DMS 273 (cell line): Measurements from ENCODE around the gene CTNND2.
A peak's percentile ranks its signal among the peaks of the same experiment; 100 is the strongest.

Experiments used
- DNase-seq: peaks from one replicate; lab custom pipeline; 2025; ENCODE audit not compliant: unreplicated experiment; lab: John Stamatoyannopoulos, UW

The CTNND2 gene

GRCh38 chr5:10974850-10975249 is 929.4 kb downstream of the CTNND2 start:
- DNase-seq: no peak

DNA sequence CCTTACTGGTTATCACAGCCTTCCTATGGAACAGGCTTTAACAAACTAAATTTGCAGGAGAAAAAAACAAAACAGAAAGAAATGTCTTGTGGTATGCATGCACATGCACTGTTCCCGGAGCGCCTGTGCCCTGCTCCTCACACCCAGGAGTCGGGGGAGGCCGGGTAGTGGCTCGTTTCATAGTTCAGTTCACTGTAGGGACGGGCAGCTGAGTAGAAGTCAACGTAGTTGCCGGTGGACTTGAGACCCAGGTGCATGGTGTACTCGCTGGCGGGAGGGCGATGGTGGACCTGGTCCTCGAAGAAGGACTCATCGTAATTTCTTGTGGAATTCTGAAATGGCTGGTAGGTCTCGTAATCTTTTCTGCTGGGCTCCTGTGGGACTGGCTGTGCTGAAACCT is 930.9 kb downstream of the CTNND2 start:
- DNase-seq: no peak

DNA sequence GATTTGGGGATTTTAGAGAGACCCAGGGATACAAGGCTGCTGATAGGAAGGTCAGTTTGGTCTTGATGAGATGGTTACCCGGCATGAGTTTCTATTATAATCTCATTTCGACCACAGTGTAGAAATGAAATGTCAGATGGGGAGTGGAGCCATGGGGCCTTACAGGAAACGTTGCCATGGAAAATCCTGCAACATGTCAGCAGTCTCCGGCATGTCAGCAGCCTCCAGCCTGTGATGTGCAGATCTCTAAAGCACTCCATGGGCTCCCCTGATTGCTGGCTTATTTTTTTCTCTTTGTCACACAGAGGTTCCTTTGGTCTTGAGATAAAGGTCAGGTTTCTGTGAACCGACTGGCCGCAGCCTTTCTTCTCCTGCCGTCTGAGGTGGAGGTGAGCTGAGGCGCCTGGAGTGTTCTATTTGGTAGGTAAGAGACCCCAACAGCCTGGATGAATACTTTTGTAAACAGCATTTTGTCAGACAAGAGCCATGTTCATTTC is 934.5 kb downstream of the CTNND2 start:
- no peak for DNase-seq

DNA sequence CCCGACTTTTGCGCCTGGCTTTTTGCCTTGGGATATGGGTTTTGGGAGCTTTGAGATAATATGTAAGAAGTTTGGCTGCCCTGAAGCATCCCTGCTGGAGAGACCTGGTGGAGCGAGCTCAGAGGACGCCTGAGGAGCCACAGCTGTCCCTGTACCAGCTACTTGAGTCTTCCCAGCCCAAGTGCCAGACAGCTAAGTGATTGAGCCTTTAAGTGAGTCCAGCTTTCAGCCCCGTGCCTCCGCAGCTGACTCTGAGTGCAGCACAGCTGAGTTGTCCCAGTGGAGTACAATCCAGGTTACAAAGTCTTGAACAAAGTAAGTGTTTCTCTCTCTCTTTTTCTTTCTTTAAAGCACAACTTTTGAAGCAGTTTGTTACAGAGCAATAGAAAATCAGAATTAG is 939.4 kb downstream of the CTNND2 start:
- no peak for DNase-seq

DNA sequence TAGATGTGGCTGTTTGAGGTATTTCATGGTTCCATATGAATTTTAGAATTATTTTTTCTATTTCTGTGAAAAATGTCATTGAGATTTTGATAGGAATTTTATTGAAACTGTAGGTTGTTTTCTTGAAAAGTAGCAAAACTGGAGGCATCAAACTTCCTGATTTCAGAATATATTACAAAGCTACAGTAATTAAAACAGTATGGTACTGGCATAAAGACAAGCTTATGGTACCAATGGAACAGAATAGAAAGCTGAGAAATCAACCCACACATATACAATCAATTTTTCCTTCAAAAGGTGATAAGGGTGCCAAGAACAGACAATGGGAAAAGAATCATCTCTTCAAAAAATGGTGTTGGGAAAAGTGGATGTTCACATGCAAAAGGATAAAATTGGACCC is 945.5 kb downstream of the CTNND2 start:
- no peak for DNase-seq

GRCh38 chr5:10949856-10950630 is 954.2 kb downstream of the CTNND2 start:
- DNase-seq: no peak

DNA sequence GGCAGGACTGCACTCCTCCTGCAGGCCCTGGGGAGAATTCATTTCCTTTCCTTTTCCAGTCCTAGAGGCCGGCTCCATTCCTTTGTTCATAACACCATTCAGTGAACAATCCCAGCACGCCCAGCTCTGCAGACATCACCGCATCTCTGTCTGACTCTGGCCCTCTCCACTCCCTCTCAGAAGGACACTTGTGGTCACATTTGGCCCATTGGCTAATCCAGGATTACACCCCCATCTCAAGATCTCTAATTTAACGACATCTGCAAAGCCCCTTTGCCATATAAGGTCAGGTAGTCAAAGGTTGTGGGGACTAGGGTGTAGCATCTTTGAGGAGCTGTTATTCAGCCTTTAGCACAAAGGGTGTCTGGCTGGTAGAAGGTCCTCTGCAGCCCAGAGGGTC is 958.2 kb downstream of the CTNND2 start:
- DNase-seq: no peak

DNA sequence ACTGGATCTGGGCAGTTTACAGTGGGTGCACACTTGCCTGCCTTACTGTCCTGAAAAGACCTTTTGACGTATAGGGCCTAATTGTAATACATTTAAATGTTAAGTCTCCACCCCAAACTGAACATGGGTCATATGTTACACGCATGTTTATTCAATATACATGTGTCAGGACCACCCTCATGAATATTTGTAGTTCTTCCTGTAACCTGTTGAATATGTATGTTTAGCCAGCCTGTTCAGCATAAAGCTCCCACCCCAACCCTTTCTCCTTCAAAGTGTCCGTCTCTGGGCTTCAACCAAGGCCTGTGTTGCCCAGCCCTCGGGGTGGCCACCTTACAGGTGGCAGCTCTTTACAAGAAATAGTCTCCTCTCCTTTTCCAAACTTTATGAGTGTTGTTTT is 962.3 kb downstream of the CTNND2 start:
- DNase-seq: no peak

DNA sequence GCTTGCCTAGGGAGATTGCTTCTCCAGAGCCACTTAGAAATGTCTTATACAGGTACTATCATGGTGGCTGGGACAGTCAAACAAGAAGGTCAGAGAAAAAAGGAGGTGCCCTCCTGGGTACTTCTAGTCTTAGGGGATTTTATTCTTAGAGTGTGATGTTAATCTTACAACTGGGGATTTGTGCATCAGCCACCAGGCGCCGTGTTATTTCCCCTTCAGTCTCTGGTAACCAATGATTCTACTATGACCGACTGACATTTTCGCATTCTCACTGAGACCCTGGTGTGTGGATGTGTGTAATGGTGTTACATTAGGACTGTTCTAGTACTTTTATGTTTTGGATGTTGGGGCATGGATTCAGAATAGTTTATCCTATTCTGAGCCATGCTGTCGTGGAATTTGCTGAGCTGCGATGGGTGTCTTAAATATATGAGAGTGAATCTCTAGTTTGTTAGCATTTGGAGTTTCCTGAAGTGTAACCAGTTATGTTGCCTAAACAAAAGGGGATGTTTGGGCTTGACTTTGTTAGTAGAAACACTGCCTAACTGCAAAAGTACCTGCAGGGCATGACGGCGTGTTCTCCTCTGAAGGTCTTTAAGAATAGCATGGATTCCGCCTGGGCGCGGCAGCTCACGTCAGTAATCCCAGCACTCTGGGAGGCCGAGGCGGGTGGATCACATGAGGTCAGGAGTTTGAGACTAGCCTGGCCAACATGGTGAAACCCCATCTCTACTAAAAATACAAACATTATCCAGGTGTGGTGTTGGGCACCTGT is 968.0 kb downstream of the CTNND2 start:
- no peak for DNase-seq

GRCh38 chr5:10935536-10935935 is 968.7 kb downstream of the CTNND2 start:
- peak; percentile 78 for DNase-seq

GRCh38 chr5:10934783-10935355 is 969.4 kb downstream of the CTNND2 start:
- peak; percentile 16 for DNase-seq

- peak; percentile 57 for DNase-seq
These were observed 971.1 kb downstream of the CTNND2 start for GRCh38 chr5:10933121-10933520.

- no peak for DNase-seq
These were observed 971.8 kb downstream of the CTNND2 start for GRCh38 chr5:10932426-10932825.

- no peak for DNase-seq
These were observed 976.6 kb downstream of the CTNND2 start for GRCh38 chr5:10927608-10928007.

DNA sequence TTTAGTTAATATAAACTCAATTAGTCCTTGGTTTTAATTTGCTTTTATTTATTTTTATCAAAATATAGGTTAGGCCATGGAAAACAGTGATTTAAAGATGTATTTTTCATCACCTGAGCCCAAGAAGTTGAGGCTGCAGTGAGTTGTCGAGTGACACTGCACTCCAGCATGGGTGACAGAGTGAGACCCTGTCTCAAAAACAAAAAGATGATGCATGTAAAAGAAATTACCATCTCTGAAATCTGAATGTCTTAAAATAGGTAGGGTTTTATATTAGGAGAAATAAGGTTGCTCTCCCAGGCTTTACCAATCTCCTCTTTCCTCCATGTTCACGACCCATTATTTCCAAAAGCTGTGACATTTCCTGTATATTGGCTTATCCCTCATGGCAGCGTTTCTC is 980.9 kb downstream of the CTNND2 start:
- DNase-seq: no peak
